ENCODE data around the gene GPR132.
"Not testable (repeated sequence)": the region's sequence is repeated elsewhere in the genome, so short reads cannot be mapped to it uniquely, and the experiment has no call there.

Gene GPR132

GRCh38 chr14:105066240-105067071, 1.2 kb upstream of the GPR132 start:
- H3K4me3 ChIP-seq (ENCODE audit: low read depth, low read length) = no peak overlapping the region
- no peak for DNase-seq (ENCODE audit: low read depth)

- no peak for DNase-seq (ENCODE audit: low read depth)
- H3K4me3 ChIP-seq (ENCODE audit: low read depth, low read length) = no peak overlapping the region
These were observed 498 bp downstream of the GPR132 start for GRCh38 chr14:105064721-105065143.

GRCh38 chr14:105064001-105064400, 1.2 kb downstream of the GPR132 start:
- no peak overlapping the region for H3K4me3 ChIP-seq (ENCODE audit: low read depth, low read length)
- DNase-seq (ENCODE audit: low read depth) = no peak

GRCh38 chr14:105063506-105063905, 1.7 kb downstream of the GPR132 start:
- not testable (repeated sequence) for H3K4me3 ChIP-seq (ENCODE audit: low read depth, low read length)

GRCh38 chr14:105063056-105063455, 2.2 kb downstream of the GPR132 start:
- no peak overlapping the region for H3K4me3 ChIP-seq (ENCODE audit: low read depth, low read length)
- DNase-seq (ENCODE audit: low read depth) = no peak

More at GRCh38 chr14:105063506-105063905, 1.7 kb downstream of the GPR132 start:
- DNase-seq (ENCODE audit: low read depth) = not testable (repeated sequence)

GRCh38 chr14:105062048-105062433, 3.2 kb downstream of the GPR132 start:
- H3K4me3 ChIP-seq (ENCODE audit: low read depth, low read length) = no peak overlapping the region
- DNase-seq (ENCODE audit: low read depth) = no peak

- no peak for DNase-seq (ENCODE audit: low read depth)
- no peak overlapping the region for H3K4me3 ChIP-seq (ENCODE audit: low read depth, low read length)
These were observed 3.7 kb downstream of the GPR132 start for GRCh38 chr14:105061428-105062047.

- no peak for DNase-seq (ENCODE audit: low read depth)
- no peak overlapping the region for H3K4me3 ChIP-seq (ENCODE audit: low read depth, low read length)
These were observed 4.3 kb downstream of the GPR132 start for GRCh38 chr14:105060751-105061427.

- no peak overlapping the region for H3K4me3 ChIP-seq (ENCODE audit: low read depth, low read length)
- DNase-seq (ENCODE audit: low read depth) = no peak
These were observed 5.2 kb downstream of the GPR132 start for GRCh38 chr14:105059925-105060565.

GRCh38 chr14:105059035-105059924, 6.0 kb downstream of the GPR132 start:
- no peak for DNase-seq (ENCODE audit: low read depth)
- H3K4me3 ChIP-seq (ENCODE audit: low read depth, low read length) = no peak overlapping the region

- no peak for DNase-seq (ENCODE audit: low read depth)
- no peak overlapping the region for H3K4me3 ChIP-seq (ENCODE audit: low read depth, low read length)
These were observed 6.7 kb downstream of the GPR132 start for GRCh38 chr14:105058521-105059034.

GRCh38 chr14:105056303-105056831, 8.9 kb downstream of the GPR132 start:
- no peak overlapping the region for H3K4me3 ChIP-seq (ENCODE audit: low read depth, low read length)
- DNase-seq (ENCODE audit: low read depth) = no peak

GRCh38 chr14:105055736-105056302, 9.4 kb downstream of the GPR132 start:
- DNase-seq (ENCODE audit: low read depth) = no peak
- no peak overlapping the region for H3K4me3 ChIP-seq (ENCODE audit: low read depth, low read length)

GRCh38 chr14:105055334-105055733, 9.9 kb downstream of the GPR132 start:
- DNase-seq (ENCODE audit: low read depth) = no peak
- no peak overlapping the region for H3K4me3 ChIP-seq (ENCODE audit: low read depth, low read length)

GRCh38 chr14:105053996-105054395, 11.2 kb downstream of the GPR132 start:
- no peak for DNase-seq (ENCODE audit: low read depth)
- no peak overlapping the region for H3K4me3 ChIP-seq (ENCODE audit: low read depth, low read length)

- no peak overlapping the region for H3K4me3 ChIP-seq (ENCODE audit: low read depth, low read length)
- DNase-seq (ENCODE audit: low read depth) = no peak
These were observed 11.8 kb downstream of the GPR132 start for GRCh38 chr14:105053421-105053820.

- DNase-seq (ENCODE audit: low read depth) = no peak
- H3K4me3 ChIP-seq (ENCODE audit: low read depth, low read length) = no peak overlapping the region
These were observed 13.1 kb downstream of the GPR132 start for GRCh38 chr14:105052110-105052458.
